ENCODE measurements around the gene CST7.
A peak's percentile ranks its signal among the peaks of the same experiment; 100 is the strongest.

Gene CST7

DNA sequence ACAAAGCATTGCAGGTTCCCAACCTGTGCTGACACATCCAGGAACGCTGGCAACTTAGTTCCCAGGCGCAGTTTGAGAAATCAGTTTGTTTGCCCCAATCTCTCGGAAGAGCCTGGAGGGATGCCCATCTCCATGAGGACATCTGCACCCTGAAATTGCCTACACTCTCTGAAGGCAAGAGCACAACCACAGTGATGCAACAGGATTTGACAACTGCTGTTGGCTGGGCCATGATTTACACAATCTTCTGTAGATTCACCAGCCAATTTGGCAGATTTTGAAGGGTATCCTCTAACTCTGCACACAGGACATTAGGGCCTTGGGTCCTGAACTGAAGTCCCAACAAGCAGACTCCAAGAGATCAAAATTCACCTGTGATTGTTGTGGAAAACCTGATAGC is 40.1 kb downstream of the CST7 start:
- Histone ChIP-seq H3K4me3 (replicated peaks; ENCODE audit: insufficient read depth, low read length) (no peak overlapping the region), H3K27ac (replicated peaks) (peak overlapping the region; percentile 75), H3K27me3 (ENCODE audit: insufficient read depth, poor library complexity, severe bottlenecking) (no peaks in the 10 kb centered on the region)
- no peak for TF ChIP-seq POLR2AphosphoS5 (IDR thresholded peaks at IDR 0.05; ENCODE audit: low read depth)
- TF ChIP-seq, protein P1, sequence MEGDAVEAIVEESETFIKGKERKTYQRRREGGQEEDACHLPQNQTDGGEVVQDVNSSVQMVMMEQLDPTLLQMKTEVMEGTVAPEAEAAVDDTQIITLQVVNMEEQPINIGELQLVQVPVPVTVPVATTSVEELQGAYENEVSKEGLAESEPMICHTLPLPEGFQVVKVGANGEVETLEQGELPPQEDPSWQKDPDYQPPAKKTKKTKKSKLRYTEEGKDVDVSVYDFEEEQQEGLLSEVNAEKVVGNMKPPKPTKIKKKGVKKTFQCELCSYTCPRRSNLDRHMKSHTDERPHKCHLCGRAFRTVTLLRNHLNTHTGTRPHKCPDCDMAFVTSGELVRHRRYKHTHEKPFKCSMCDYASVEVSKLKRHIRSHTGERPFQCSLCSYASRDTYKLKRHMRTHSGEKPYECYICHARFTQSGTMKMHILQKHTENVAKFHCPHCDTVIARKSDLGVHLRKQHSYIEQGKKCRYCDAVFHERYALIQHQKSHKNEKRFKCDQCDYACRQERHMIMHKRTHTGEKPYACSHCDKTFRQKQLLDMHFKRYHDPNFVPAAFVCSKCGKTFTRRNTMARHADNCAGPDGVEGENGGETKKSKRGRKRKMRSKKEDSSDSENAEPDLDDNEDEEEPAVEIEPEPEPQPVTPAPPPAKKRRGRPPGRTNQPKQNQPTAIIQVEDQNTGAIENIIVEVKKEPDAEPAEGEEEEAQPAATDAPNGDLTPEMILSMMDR (IDR thresholded peaks at IDR 0.05; ENCODE audit: insufficient read depth, low read length): no peak
- no peak for TF ChIP-seq GABPA (IDR thresholded peaks at IDR 0.05; ENCODE audit: low read depth)
- TF ChIP-seq, protein P2, sequence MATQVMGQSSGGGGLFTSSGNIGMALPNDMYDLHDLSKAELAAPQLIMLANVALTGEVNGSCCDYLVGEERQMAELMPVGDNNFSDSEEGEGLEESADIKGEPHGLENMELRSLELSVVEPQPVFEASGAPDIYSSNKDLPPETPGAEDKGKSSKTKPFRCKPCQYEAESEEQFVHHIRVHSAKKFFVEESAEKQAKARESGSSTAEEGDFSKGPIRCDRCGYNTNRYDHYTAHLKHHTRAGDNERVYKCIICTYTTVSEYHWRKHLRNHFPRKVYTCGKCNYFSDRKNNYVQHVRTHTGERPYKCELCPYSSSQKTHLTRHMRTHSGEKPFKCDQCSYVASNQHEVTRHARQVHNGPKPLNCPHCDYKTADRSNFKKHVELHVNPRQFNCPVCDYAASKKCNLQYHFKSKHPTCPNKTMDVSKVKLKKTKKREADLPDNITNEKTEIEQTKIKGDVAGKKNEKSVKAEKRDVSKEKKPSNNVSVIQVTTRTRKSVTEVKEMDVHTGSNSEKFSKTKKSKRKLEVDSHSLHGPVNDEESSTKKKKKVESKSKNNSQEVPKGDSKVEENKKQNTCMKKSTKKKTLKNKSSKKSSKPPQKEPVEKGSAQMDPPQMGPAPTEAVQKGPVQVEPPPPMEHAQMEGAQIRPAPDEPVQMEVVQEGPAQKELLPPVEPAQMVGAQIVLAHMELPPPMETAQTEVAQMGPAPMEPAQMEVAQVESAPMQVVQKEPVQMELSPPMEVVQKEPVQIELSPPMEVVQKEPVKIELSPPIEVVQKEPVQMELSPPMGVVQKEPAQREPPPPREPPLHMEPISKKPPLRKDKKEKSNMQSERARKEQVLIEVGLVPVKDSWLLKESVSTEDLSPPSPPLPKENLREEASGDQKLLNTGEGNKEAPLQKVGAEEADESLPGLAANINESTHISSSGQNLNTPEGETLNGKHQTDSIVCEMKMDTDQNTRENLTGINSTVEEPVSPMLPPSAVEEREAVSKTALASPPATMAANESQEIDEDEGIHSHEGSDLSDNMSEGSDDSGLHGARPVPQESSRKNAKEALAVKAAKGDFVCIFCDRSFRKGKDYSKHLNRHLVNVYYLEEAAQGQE (IDR thresholded peaks at IDR 0.05; ENCODE audit: insufficient replicate concordance, low read depth): no peak
- no peak for TF ChIP-seq SPI1 (IDR thresholded peaks at IDR 0.05; ENCODE audit: borderline replicate concordance, low read depth)
- peak in 1 of 2 experiments; percentile 84 for DNase-seq (ENCODE audit: low read depth in 1 of 2, low spot score in 1 of 2)

DNA sequence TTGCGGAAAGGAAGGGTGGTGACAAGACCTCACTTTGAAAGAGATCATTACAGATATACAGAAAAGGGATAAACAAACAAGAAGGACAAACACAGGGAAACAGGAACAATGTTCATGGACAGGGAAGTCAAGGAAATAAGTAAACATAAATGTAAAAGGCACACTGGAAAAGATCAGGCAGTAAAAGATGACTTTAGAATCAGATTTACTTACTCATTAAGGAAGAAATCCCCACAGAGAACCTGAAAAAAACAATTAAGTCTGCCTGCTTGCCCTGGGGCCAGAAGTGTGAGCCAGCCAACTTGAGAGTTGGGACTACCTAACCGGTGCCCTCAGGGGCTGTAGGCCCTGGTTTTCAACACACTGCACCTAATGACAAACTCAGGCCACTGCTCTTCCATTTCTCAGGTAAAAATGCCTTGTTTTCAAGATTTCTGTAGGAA is 41.8 kb downstream of the CST7 start:
- Histone ChIP-seq H3K4me3 (replicated peaks; ENCODE audit: insufficient read depth, low read length) (peak overlapping the region; percentile 91), H3K27me3 (ENCODE audit: insufficient read depth, poor library complexity, severe bottlenecking) (no peaks in the 10 kb centered on the region), H3K27ac (replicated peaks) (peak overlapping the region; percentile 75)
- TF ChIP-seq, protein P1 (IDR thresholded peaks at IDR 0.05; ENCODE audit: insufficient read depth, low read length): no peak
- TF ChIP-seq SPI1 (IDR thresholded peaks at IDR 0.05; ENCODE audit: borderline replicate concordance, low read depth) (no peak), GABPA (IDR thresholded peaks at IDR 0.05; ENCODE audit: low read depth) (no peak), POLR2AphosphoS5 (IDR thresholded peaks at IDR 0.05; ENCODE audit: low read depth) (no peak)
- TF ChIP-seq, protein P2 (IDR thresholded peaks at IDR 0.05; ENCODE audit: insufficient replicate concordance, low read depth): no peak
- DNase-seq (ENCODE audit: low read depth in 1 of 2, low spot score in 1 of 2): no peak

DNA sequence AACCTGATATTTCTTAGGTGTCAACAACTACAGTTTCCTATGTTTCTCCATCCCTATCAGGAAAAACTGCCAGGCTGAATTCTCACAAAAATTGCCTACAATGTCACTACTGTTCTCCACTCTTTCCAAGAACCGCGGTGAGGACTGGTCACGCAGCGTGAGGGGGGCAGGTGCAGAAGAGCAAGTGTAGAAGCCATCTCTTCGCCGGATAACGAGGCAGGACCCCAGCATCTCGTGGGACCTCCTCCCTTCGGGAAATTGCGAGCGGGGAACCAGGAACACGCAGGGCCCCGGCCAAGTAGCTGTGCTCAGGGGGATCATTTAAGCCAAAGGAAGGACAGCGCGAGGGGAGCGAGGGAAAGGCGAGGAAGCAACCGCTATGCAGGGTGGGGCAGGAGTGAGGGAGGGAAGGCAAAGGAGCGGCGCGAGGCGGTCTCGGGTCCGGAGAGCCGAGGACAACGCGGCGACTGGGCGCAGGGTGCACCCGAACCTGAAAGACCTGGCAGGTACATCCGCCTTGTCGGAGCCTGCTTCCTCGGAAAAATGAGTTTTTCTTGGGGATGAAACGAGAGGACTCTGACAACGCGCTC is 42.9 kb downstream of the CST7 start:
- TF ChIP-seq, protein P2 (IDR thresholded peaks at IDR 0.05; ENCODE audit: insufficient replicate concordance, low read depth): no peak
- no peak for TF ChIP-seq GABPA (IDR thresholded peaks at IDR 0.05; ENCODE audit: low read depth)
- TF ChIP-seq SPI1 (IDR thresholded peaks at IDR 0.05; ENCODE audit: borderline replicate concordance, low read depth): no peak
- no peak for TF ChIP-seq POLR2AphosphoS5 (IDR thresholded peaks at IDR 0.05; ENCODE audit: low read depth)
- TF ChIP-seq, protein P1 (IDR thresholded peaks at IDR 0.05; ENCODE audit: insufficient read depth, low read length): no peak
- H3K27me3 ChIP-seq (ENCODE audit: insufficient read depth, poor library complexity, severe bottlenecking): no peaks in the 10 kb centered on the region
- H3K27ac ChIP-seq (replicated peaks): peak overlapping the region; percentile 75
- DNase-seq (ENCODE audit: low read depth in 1 of 2, low spot score in 1 of 2): no peak
- peak overlapping the region; percentile 91 for H3K4me3 ChIP-seq (replicated peaks; ENCODE audit: insufficient read depth, low read length)
